Prostate gland (tissue), 2 donors: Measurements from ENCODE around the gene SMIM31.

Source experiments
- CTCF ChIP-seq, 4 experiments: fragments of 200-600 bp in 2 of 4; fragments of 450-650 bp in 2 of 4; sonication (generic) in 2 of 4; IDR thresholded peaks; 1 replicate in 3 of 4; 2 replicates in 1 of 4; pipeline ENCODE4 v1.5.1; 2016 to 2019; ENCODE audit warnings: antibody characterized with exemption in 4 of 4, mild to moderate bottlenecking in 2 of 4, moderate library complexity in 2 of 4
- POLR2AphosphoS5 ChIP-seq: sonication (generic); formaldehyde crosslinking; IDR thresholded peaks from one replicate; pipeline ENCODE4 v1.6.1; 2017; ENCODE audit warnings: antibody characterized with exemption

DNA sequence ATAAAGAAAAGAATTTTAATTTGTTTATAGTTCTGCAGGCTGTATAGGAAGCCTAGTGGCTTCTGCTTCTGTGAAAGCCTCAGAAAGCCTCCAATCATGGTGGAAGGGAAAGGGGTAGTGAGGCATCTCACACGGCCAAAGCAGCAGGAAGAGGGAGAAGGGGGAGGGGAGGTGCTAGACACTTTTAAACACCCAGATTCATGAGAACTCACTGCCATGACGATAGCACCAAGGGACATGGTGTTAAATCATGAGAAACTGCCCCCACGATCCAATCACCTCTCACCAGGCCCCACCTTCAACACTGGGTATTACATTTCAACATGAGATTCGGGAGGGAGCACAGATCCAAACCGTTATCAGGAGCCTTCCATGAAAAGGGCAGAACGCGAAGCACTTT lies 18.1 kb downstream of the SMIM31 start:
- TF ChIP-seq CTCF (IDR thresholded peaks at IDR 0.05) (no peak), POLR2AphosphoS5 (no peak)
